ENCODE data around the gene COMMD8. TPM values are rescaled to one million over a fixed set of nuclear protein-coding genes. Genes with fewer than 3 reads are reported as not detected.

Gene COMMD8
- total RNA-seq, 4 donors from 2014 or later = 13.3 to 50.6 (median 26.0) TPM

DNA sequence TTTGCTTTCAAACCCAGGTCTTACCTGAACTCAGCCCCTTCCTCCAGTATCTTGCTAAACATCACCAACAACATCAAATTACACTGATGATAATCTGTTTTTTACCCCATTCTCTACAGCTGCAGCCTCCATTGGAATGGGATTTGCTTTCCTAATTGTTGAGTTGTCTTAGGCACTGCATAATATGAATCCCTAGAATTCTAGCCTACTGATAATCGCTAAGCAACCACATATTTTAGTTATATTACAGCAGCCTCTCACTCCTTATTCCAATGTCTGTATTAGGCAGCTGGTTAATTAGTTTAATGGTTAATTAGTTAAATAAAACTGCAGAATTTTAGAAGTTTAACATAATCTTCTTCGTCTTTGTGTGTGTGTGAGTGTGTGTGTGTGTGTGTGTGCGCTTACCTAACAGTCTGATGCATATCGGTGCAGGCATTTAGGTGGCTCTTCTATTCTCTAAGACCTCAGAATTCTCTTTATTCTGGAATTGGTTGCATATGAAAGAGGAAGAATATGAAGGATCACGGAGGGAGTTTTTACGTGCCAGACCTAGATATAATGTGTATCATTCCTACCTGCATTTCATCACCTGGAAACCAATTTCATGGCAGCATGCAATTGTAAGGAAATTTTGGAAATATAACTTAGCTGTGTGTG, 5.3 kb upstream of the COMMD8 start:
- H3K27me3 ChIP-seq = no peaks in the 10 kb centered on the region
- H3K9me3 ChIP-seq = no peaks in the 10 kb centered on the region
- no peaks in the 10 kb centered on the region for H3K36me3 ChIP-seq
- DNase-seq = no peak
- no peak overlapping the region for H3K4me3 ChIP-seq
- H3K27ac ChIP-seq = no peak overlapping the region
- H3K4me1 ChIP-seq = peaks cover 0 to 28% (median 0%) of the 10 kb centered on the region in 3 donors
- WGBS, 2 donors = 85 to 94% methylated on average over 6 of the region's 6 CpGs
- TF ChIP-seq POLR2A (IDR thresholded peaks at IDR 0.05) = no peak
- TF ChIP-seq, protein P1, sequence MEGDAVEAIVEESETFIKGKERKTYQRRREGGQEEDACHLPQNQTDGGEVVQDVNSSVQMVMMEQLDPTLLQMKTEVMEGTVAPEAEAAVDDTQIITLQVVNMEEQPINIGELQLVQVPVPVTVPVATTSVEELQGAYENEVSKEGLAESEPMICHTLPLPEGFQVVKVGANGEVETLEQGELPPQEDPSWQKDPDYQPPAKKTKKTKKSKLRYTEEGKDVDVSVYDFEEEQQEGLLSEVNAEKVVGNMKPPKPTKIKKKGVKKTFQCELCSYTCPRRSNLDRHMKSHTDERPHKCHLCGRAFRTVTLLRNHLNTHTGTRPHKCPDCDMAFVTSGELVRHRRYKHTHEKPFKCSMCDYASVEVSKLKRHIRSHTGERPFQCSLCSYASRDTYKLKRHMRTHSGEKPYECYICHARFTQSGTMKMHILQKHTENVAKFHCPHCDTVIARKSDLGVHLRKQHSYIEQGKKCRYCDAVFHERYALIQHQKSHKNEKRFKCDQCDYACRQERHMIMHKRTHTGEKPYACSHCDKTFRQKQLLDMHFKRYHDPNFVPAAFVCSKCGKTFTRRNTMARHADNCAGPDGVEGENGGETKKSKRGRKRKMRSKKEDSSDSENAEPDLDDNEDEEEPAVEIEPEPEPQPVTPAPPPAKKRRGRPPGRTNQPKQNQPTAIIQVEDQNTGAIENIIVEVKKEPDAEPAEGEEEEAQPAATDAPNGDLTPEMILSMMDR (IDR thresholded peaks at IDR 0.05) = no peak
- intact Hi-C loops (cut with DNase I) = no loop called here

- H3K4me1 ChIP-seq = peaks cover 0 to 39% (median 7%) of the 10 kb centered on the region in 3 donors
- H3K36me3 ChIP-seq = no peaks in the 10 kb centered on the region
- H3K27ac ChIP-seq = no peak overlapping the region
- no peak overlapping the region for H3K4me3 ChIP-seq
- DNase-seq = no peak
- TF ChIP-seq POLR2A (IDR thresholded peaks at IDR 0.05) = no peak
- TF ChIP-seq, protein P1 (IDR thresholded peaks at IDR 0.05) = no peak
- H3K27me3 ChIP-seq = no peaks in the 10 kb centered on the region
- WGBS, 2 donors = 37 to 55% methylated on average over 2 of the region's 2 CpGs
- intact Hi-C loops (cut with DNase I) = no loop called here
- H3K9me3 ChIP-seq = no peaks in the 10 kb centered on the region
Measured at GRCh38 chr4:47466056-47466785, 2.7 kb upstream of the COMMD8 start.

DNA sequence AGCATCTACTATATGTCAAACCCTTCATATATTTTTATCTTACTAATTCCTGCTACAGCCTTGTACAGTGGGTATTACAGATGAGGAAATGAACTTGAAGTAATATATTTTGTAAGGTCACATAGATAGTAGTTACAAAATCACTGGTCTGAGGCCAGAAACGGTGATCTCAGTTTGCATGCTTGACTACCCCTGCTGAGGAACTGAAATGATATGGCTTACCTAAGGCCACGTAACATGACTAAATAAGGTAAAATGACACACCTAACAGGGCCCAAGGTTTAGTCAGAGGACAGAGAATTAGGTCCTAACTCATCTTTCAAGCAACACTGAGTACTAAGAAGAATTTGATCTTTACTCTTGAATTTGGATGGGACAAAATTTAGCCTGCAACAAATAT, 1.5 kb upstream of the COMMD8 start:
- no peak overlapping the region for H3K27ac ChIP-seq
- no peak for DNase-seq
- no peaks in the 10 kb centered on the region for H3K9me3 ChIP-seq
- no peaks in the 10 kb centered on the region for H3K36me3 ChIP-seq
- H3K4me1 ChIP-seq = peaks cover 0 to 34% (median 7%) of the 10 kb centered on the region in 3 donors
- no peak for TF ChIP-seq POLR2A (IDR thresholded peaks at IDR 0.05)
- TF ChIP-seq, protein P1 (IDR thresholded peaks at IDR 0.05) = no peak
- 49 to 76% methylated on average over 2 of the region's 2 CpGs for WGBS, 2 donors
- no peak overlapping the region for H3K4me3 ChIP-seq
- intact Hi-C loops (cut with DNase I) = no loop called here
- no peaks in the 10 kb centered on the region for H3K27me3 ChIP-seq

DNA sequence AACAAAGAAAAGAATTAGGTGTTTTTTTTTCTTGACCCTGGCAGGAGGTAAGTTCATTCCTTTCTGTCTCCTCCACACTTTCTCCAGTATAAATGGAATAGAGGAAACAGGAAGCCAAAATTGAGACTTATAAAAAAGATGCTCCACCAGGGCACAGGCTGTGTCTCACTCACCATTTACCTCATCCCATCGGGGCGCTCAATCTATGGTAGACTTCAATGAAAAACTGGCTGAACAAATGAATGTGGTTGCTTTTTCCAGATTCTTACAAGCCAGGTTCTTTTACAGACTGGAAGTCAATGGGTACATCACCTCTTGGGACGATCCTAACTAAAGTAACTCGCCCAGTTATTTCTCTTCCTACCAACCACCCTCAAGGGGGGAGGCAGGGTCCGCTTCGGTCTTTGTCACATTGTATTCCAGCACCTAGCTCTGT, 685 bp downstream of the COMMD8 start:
- no peaks in the 10 kb centered on the region for H3K27me3 ChIP-seq
- peaks cover 0 to 32% (median 7%) of the 10 kb centered on the region in 3 donors for H3K4me1 ChIP-seq
- intact Hi-C loops (cut with DNase I) = no loop called here
- peak overlapping the region; percentile 83 to 92 (median 92) for H3K27ac ChIP-seq
- H3K4me3 ChIP-seq = peak overlapping the region; percentile 74 to 86 (median 82)
- WGBS, 2 donors = 4 to 8% methylated on average over 6 of the region's 6 CpGs
- H3K9me3 ChIP-seq = no peaks in the 10 kb centered on the region
- H3K36me3 ChIP-seq = peaks cover 0 to 18% (median 0%) of the 10 kb centered on the region in 3 donors
- no peak for TF ChIP-seq POLR2A (IDR thresholded peaks at IDR 0.05)
- TF ChIP-seq, protein P1 (IDR thresholded peaks at IDR 0.05) = no peak
- DNase-seq = no peak

DNA sequence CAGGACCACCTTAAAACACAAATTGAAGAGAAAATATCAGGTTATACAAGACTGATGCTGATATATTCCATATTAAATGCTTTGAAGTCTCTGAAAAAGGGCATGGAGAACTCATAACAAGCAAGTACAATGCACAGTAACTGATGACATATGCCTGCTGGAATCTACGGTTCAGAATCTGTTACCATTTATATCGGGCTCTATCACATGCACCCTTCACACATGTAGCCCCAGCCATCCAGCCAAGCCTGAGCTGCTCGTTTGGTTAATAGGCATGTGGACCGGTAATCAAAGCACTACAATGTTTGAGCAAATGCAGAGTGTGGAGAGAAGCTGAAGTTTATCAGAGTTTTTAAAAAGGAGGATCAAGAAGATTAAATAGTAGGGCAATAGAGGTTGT, 11.8 kb downstream of the COMMD8 start:
- 56 to 74% methylated on average over 4 of the region's 4 CpGs for WGBS, 2 donors

More for the DNA sequence above, 11.8 kb downstream of the COMMD8 start:
- H3K27me3 ChIP-seq = no peaks in the 10 kb centered on the region
- no peak overlapping the region for H3K27ac ChIP-seq
- H3K4me3 ChIP-seq = no peak overlapping the region
- no peak for TF ChIP-seq POLR2A (IDR thresholded peaks at IDR 0.05)
- TF ChIP-seq, protein P1 (IDR thresholded peaks at IDR 0.05) = no peak
- intact Hi-C loops (cut with DNase I) = no loop called here
- peaks cover 0 to 61% (median 0%) of the 10 kb centered on the region in 3 donors for H3K36me3 ChIP-seq
- no peaks in the 10 kb centered on the region for H3K4me1 ChIP-seq
- no peaks in the 10 kb centered on the region for H3K9me3 ChIP-seq
- DNase-seq = no peak

All from esophagus squamous epithelium (tissue), 5 donors.